ENCODE measurements around the gene ZNF688. TPM values are rescaled to one million over a fixed set of nuclear protein-coding genes. Genes with fewer than 3 reads are reported as not detected.
"Not testable (repeated sequence)": the region's sequence is repeated elsewhere in the genome, so short reads cannot be mapped to it uniquely, and the experiment has no call there.

ZNF688 gene
- total and polyA plus RNA-seq, 2 of the 13 experiments (the other 11 are each of a cell fraction or from before 2014, with no cell fraction given) = 2.4 to 5.4 TPM

GRCh38 chr16:30540916-30541464 lies 30.5 kb downstream of the ZNF688 start (continued):
- TF ChIP-seq, protein P1, sequence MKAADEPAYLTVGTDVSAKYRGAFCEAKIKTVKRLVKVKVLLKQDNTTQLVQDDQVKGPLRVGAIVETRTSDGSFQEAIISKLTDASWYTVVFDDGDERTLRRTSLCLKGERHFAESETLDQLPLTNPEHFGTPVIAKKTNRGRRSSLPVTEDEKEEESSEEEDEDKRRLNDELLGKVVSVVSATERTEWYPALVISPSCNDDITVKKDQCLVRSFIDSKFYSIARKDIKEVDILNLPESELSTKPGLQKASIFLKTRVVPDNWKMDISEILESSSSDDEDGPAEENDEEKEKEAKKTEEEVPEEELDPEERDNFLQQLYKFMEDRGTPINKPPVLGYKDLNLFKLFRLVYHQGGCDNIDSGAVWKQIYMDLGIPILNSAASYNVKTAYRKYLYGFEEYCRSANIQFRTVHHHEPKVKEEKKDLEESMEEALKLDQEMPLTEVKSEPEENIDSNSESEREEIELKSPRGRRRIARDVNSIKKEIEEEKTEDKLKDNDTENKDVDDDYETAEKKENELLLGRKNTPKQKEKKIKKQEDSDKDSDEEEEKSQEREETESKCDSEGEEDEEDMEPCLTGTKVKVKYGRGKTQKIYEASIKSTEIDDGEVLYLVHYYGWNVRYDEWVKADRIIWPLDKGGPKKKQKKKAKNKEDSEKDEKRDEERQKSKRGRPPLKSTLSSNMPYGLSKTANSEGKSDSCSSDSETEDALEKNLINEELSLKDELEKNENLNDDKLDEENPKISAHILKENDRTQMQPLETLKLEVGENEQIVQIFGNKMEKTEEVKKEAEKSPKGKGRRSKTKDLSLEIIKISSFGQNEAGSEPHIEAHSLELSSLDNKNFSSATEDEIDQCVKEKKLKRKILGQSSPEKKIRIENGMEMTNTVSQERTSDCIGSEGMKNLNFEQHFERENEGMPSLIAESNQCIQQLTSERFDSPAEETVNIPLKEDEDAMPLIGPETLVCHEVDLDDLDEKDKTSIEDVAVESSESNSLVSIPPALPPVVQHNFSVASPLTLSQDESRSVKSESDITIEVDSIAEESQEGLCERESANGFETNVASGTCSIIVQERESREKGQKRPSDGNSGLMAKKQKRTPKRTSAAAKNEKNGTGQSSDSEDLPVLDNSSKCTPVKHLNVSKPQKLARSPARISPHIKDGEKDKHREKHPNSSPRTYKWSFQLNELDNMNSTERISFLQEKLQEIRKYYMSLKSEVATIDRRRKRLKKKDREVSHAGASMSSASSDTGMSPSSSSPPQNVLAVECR (CRISPR knock-in tag; IDR thresholded peaks at IDR 0.05; ENCODE audit: borderline replicate concordance) = peak; percentile 42; the same call in 1 of the 2 replicates
- TF ChIP-seq, protein P2, sequence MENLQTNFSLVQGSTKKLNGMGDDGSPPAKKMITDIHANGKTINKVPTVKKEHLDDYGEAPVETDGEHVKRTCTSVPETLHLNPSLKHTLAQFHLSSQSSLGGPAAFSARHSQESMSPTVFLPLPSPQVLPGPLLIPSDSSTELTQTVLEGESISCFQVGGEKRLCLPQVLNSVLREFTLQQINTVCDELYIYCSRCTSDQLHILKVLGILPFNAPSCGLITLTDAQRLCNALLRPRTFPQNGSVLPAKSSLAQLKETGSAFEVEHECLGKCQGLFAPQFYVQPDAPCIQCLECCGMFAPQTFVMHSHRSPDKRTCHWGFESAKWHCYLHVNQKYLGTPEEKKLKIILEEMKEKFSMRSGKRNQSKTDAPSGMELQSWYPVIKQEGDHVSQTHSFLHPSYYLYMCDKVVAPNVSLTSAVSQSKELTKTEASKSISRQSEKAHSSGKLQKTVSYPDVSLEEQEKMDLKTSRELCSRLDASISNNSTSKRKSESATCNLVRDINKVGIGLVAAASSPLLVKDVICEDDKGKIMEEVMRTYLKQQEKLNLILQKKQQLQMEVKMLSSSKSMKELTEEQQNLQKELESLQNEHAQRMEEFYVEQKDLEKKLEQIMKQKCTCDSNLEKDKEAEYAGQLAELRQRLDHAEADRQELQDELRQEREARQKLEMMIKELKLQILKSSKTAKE (CRISPR knock-in tag; IDR thresholded peaks at IDR 0.05; ENCODE audit: borderline replicate concordance) = peak; percentile 92
- peak; percentile 91; the same call in 1 of the 2 replicates for TF ChIP-seq ZNF609 (CRISPR knock-in tag; IDR thresholded peaks at IDR 0.05; ENCODE audit: borderline replicate concordance)
- peak; percentile 62; the same call in 1 of the 2 replicates for TF ChIP-seq SNAPC2 (CRISPR knock-in tag; IDR thresholded peaks at IDR 0.05)
- peak; percentile 89 for TF ChIP-seq PATZ1 (CRISPR knock-in tag; IDR thresholded peaks at IDR 0.05)
- TF ChIP-seq, protein P3, sequence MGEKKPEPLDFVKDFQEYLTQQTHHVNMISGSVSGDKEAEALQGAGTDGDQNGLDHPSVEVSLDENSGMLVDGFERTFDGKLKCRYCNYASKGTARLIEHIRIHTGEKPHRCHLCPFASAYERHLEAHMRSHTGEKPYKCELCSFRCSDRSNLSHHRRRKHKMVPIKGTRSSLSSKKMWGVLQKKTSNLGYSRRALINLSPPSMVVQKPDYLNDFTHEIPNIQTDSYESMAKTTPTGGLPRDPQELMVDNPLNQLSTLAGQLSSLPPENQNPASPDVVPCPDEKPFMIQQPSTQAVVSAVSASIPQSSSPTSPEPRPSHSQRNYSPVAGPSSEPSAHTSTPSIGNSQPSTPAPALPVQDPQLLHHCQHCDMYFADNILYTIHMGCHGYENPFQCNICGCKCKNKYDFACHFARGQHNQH (CRISPR knock-in tag; IDR thresholded peaks at IDR 0.05) = peak; percentile 54; the same call in 1 of the 2 replicates
- TF ChIP-seq SAP130 (CRISPR knock-in tag; IDR thresholded peaks at IDR 0.05; ENCODE audit: low read depth) = peak; percentile 75; the same call in 1 of the 2 replicates
- peak; percentile 98 for TF ChIP-seq GFI1 (CRISPR knock-in tag; IDR thresholded peaks at IDR 0.05; ENCODE audit: borderline replicate concordance)
- peak; percentile 20; the same call in 1 of the 2 replicates for TF ChIP-seq MTA1 (CRISPR knock-in tag; IDR thresholded peaks at IDR 0.05; ENCODE audit: borderline replicate concordance)
- TF ChIP-seq RARA (CRISPR knock-in tag; IDR thresholded peaks at IDR 0.05) = peak; percentile 60
- peak; percentile 98 for TF ChIP-seq ADNP (CRISPR knock-in tag; IDR thresholded peaks at IDR 0.05)
- TF ChIP-seq HDAC2 (CRISPR knock-in tag; IDR thresholded peaks at IDR 0.05) = peak; percentile 92
- not testable (repeated sequence) for TF ChIP-seq NONO (IDR thresholded peaks at IDR 0.05)
- TF ChIP-seq NONO (CRISPR knock-in tag; conservative IDR thresholded peaks at IDR 0.05) = peak; percentile 88

Data from HepG2 (cell line).